22Rv1 (cell line): ENCODE measurements around the gene ASB7.

Experiments
- CTCF ChIP-seq: fragments of 450-650 bp; IDR thresholded peaks from 2 replicates; pipeline ENCODE4 v1.5.1; 2017; ENCODE audit warnings: mild to moderate bottlenecking
- ZFX ChIP-seq: fragments of 450-650 bp; IDR thresholded peaks from 2 replicates; pipeline ENCODE4 v1.6.1; 2017; ENCODE audit warnings: antibody characterized with exemption, borderline replicate concordance

GRCh38 chr15:100658895-100659294, 56.5 kb downstream of the ASB7 start:
- TF ChIP-seq CTCF (no peak), ZFX (no peak)
